NCI-H1092 (cell line): Measurements from ENCODE around the gene KRT81.
A peak's percentile ranks its signal among the peaks of the same experiment; 100 is the strongest.
"Not testable (repeated sequence)": the region's sequence is repeated elsewhere in the genome, so short reads cannot be mapped to it uniquely, and the experiment has no call there.

Experiments used
- DNase-seq: peaks from one replicate; lab custom pipeline; 2025; lab: John Stamatoyannopoulos, UW

Gene KRT81

DNA sequence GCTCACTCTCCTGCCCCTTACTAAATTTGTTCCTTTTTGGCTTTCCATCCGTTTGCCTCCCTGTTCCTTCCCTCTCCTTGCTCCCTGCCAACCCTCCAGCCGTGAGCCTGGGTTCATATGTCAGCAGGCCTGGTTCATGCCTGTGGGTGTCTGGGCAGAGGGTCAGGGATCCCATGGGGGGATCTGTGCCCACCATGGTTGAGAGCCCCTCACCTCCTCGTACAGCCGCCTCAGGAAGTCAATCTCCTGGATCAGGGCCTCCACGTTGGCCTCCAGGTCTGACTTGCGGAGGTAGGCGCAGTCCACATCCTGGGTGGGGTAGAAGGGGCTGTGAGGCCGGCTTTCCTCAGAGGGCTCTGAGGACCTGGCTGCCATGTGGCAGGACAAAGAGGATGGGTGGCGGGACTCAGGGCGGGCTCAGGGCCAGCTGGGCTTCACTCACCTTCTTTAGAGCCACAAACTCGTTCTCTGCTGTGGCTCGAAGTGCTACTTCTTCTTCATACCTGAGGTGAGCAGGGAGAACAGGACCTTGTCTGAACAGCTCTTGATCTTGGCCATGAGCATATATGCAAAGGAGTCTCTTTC, 26.2 kb upstream of the KRT81 start:
- no peak for DNase-seq

DNA sequence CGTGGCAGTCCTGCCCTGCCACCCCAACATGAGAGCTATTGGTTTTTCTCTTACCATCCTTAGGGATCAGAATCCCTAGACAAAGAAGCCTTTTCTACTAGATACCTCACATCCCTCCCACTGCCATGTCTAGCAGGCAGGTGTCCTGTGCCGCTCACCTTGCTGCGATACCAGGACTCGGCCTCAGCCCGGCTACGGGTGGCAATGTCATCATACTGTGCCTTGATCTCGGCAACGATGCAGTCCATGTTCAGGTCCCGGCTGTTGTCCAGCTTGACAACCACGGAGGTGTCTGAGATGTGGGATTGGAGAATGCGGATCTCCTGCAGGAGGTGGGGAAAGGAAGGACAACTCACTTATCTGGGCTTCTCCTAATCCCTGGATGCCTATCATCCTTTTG, 25.4 kb upstream of the KRT81 start:
- DNase-seq: no peak

DNA sequence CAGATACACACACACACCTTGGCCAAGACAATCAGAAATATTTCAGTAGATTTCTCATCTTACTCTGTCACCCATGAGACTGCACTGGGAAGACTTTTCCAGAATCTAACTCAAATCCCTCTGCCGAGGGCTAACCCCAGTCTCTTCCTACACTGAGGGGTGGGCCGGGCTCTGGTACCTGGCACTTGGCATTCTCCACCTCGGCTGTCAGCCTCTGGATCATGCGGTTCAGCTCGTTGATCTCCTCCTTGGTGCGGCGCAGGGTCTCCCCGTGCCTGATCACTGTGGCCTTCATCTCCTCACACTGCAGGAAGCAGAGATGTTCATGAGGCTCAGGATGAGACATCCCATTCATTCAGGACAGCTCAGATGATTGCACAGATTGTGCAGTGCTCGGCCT, 25.0 kb upstream of the KRT81 start:
- DNase-seq: no peak

DNA sequence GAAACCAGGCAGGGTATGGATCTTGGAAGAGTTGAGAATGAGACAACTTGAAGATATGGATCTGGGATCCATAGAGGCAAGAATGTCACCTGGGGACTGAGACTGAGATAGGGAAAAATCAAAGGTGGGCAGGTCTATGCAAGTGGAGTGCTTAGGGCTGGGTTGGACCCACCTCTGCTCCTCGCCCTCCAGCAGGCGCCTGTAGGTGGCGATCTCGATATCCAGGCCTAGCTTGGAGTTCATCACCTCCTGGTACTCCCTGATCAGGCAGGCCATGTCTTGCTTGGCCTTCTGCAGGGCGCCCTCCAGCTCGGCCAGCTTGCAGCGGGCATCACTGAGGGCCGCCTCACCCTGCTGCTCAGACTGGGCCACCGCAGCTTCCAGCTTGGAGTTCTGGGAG, 24.4 kb upstream of the KRT81 start:
- DNase-seq: not testable (repeated sequence)

DNA sequence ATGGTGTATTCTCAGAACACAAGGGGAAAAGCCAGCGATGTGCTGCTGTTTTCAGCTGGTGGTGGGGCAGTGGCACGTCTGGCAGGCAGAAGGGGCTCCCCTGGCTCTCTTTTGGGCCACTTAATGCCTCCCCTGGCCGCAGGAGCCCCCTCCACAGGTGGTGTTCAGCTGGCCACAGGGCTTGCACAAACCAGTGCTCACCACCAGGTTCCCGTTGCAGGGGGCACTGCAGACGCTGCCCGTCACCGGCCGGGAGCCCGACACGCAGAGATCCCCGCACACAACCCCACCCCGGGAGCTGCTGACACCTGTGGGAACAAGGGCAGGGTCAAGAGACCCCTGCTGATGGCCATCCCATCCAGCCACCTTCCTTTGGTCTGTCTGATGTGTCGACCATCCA, 23.2 kb upstream of the KRT81 start:
- DNase-seq: no peak

DNA sequence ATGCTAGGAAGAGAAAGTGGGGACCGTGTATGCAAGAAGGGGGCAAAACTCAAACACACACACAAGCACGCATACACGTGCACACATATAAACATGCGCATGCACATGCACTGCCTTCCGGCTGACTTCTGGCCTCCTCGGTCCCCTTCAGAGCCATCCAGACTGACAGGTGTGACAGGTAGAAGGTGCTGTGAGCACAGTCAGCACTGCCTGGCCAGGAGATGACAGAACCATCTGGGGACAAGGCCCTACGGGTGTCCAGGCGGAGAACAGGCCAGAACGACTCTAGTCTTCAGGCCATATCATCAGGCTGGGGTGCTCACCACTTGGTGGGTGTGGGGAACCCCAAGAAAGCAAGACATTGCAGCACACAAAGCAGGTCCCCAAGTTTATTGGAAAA, 22.6 kb upstream of the KRT81 start:
- DNase-seq: no peak

DNA sequence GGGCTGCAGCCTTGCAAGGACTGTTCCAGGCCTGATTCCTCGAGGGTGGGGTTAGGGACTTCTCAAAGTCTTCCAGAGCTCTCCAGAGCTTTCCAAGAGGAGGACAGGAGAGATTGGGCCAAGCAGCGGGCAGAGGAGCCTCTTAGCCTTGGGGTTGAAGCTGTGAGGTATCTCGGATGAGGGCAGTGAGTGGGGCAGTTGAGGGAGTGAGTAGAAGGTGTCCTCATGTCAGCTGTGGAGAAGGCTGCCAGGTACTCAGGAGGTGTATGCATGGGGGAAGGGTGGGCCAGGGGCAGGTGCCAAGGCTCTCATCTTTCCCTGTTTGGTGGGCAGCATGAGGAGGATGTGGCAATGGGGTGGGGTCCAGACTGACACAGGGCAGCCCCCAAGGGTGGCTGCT, 22.1 kb upstream of the KRT81 start:
- no peak for DNase-seq

DNA sequence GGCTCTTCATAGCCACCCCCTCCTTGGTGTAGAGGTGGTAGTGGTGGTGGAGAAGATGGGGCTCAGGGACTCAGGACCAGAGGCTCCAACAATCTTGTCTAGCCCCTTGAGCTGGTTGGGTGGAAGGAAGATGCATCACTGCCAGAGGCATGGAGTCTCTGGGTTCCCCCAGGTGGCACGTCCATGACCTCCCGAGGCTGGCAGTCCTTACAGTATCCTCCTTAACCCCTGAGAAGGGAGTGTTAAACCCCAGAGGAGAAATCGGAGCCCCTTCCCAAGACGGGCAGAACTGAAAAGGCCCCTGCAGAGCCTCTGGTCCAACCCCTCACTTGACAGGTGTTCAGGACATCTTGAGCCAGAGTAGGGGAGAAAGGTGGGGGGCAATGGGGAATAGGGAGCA, 20.8 kb upstream of the KRT81 start:
- DNase-seq: no peak

DNA sequence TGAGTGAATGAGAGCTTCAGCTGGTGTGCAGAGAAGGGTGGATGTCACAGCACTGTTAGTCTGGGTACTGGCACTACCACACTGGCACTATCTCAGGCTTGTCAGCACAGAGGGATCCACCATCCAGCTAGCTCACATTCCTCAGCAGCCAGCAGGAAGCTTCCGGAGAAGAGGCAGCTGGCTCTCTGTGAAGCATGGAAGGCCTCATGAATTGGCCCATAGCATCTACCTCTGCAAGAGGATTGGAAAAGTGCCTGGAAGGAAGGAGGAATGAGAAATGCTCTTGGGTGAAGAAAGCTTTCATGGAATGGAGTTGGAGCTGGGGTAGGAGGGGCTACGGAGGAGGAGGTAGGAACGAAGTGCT, 19.9 kb upstream of the KRT81 start:
- DNase-seq: no peak

DNA sequence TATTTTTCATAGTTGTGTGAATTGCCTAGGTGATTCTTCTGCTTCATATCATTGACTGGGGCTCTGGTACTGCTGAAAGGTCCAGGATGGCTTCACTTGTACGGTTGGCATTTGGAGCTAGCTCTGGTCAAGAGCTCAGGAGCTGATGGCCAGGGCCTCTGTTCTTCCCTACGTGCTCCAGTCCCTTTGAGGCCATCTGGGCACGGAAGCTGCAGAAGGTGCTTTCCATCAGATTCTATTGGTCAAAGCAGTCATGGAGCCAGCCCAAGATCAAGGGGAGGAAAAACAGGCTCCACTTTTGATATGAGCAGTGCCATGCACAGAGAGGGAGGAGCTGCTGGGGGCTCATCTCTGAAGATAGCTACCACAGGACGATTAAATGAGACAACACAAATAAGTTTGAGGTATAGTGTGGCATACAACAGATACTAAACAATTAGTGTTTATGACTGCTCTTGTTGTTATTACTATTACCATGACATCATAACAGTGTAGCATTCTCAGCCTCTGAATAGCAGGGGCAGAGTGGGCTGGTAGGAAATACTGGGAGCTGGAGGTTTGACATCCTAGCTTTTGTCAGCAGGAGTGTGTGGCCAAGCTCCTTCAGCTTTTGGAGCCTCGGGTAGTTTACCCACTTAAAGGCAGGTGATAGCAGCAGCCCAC, 19.4 kb upstream of the KRT81 start:
- DNase-seq: no peak

DNA sequence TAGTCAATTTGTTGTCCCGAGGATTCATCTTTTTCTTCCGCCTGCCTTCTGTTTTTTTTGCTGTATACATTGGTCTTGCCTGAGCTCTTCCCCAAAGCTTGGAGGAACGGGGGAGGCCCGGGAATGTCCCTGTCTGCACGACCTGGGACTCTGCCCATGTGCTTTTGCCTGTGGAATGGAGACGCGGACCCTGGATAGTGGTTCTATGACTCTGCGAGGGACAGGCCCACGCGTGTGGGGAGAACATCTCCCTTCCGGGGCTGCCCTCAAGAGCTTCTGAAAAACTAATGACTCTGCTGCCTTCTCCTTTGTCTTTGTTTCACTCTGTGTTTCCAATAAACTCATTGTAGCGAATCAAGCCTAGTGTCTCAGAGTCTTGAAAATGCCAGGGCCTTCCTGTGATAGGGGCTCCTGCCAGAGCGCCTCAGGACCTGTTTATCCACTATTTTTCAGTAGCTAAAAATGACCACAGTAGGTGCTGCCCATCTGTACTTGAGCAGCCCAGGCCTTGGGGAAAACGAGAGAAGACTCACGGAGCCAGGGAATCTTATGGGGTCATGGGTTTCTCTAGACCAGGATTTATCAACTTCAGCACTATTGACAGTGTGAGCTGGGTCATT, 17.6 kb upstream of the KRT81 start:
- DNase-seq: no peak

DNA sequence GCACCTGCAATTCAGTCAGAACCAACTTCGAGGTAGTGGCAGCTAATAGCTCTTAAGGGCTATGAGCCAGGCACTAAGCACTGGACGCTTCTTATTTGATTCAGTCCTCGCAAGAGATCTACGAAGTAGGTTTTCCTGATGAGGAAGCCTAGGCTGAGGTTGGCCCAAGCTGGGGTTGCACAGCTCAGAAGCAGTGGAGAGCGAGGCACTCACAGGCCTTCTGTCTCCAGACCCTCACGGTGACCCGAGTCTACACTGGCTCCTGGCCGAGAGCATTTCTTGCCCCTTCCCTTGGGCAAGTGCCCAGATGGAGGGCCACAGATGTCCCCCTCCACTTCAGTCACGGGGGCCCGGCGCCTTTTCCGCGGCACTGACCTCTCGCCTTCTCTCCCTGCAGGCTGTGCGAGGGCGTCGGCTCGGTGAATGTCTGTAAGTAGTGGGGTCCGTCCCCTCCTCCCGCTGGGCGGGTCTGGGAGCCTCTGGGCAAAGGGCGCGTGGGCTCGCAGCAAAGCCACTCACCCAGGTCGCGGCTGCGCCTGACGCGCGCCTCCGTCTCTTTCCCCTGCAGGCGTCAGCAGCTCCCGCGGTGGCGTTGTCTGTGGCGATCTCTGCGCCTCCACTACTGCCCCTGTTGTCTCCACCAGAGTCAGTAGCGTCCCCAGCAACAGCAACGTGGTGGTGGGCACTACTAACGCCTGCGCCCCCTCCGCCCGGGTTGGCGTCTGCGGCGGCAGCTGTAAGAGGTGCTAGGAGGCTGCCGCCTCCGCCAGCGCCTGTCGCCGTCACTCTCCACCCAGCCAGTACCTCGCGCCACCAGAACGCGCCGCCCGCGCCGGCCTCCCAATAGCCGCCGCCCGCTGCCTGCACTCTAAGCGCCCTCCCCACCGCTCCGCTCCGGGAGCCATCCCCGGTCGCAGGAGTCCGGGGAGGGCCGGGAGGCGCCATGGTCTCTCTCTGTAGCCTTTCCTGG, 16.8 kb upstream of the KRT81 start:
- peak; percentile 29 for DNase-seq

DNA sequence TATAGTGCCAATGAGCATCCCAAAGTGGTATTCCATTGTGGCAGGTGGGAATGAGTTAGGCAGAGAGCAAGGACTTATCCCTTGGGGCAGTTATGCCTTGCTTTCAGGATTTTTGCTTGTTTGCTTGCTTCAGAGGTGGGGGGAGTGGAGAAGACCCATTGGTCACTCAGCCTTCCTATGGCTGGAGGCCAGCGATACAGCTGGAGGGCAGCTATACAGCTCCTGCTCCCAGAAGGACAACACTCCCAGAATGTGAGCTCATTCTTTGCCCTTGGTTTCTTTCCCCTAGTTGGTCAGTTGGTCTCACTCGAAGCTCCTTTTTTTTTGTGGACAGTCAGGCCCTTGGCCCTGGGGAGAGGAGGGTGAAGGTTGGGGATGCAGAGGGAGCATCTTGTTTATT, 15.4 kb upstream of the KRT81 start:
- no peak for DNase-seq

DNA sequence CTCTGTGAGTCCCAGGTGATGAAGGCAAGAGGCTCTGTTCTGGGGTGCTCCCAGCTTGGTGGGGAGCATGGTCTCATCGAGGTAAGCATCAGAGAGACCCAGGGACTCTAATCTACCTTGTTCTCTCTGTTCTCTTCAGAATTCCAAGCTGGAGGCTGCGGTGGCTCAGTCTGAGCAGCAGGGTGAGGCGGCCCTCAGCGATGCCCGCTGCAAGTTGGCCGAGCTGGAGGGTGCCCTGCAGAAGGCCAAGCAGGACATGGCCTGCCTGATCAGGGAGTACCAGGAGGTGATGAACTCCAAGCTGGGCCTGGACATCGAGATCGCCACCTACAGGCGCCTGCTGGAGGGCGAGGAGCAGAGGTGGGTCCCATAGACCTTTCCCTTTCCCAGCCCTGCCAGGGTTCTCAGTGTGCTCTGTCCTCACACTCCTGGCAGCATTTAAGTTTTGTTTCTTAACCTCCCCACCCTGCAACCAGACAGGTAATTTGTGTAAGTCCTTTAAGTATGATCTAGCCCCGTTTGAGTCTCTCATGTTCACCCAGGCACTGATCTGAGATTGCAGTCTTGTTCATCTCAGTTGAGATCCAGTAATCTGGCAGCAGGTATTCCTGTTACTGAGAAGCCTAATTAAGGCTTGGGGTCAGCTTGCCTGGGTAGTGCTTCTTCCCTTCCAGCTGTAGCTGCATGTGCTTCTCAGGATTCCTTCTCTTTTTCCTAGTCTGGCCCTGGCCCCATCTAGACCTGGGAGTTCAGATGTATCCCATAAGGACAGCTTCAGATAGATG, 14.8 kb upstream of the KRT81 start:
- DNase-seq: no peak

DNA sequence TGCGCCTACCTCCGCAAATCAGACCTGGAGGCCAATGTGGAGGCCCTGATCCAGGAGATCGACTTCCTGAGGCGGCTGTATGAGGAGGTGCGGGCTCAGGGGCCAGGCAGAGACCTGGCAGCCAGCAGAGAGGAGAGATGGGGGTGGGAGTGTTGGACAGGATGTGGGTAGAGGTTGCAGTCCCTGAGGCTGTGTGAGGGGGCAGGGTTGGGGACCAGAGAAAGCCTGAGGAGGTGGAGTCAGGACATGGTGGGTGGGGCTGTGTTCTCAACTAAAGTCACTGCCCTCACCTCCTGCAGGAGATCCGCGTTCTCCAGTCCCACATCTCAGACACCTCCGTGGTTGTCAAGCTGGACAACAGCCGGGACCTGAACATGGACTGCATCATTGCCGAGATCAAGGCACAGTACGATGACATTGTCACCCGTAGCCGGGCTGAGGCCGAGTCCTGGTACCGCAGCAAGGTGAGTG, 13.6 kb upstream of the KRT81 start:
- not testable (repeated sequence) for DNase-seq

DNA sequence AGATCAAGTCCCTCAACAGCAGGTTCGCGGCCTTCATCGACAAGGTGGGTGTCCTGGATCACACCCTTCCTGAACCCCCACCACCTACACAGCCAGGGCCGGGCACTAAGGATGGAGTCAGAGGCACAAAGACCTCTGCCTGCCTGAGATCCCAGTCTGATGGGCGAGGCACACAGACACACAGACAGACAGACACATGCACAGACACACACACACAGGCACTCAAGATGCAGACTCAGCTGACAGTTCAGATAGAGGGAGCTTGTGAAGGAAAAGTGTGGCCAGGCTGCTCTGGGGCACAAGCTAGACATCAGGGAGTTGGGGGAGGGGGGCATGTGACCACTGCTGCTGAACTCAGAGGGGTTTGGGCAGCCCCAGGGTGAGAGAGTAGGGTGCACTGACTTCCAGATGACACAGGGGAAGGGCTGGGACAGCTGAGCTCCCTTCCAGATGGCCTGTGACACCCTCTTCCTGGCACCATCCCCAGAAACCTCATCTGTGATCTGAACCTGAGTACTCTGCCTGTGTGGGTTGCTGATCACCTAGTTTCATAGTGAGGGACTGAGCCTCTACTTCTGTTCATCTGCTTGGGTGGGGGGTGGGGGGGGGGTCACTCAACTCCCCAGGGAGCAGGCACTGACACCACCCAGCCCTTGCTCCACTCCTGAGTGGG, 11.0 kb upstream of the KRT81 start:
- not testable (repeated sequence) for DNase-seq

DNA sequence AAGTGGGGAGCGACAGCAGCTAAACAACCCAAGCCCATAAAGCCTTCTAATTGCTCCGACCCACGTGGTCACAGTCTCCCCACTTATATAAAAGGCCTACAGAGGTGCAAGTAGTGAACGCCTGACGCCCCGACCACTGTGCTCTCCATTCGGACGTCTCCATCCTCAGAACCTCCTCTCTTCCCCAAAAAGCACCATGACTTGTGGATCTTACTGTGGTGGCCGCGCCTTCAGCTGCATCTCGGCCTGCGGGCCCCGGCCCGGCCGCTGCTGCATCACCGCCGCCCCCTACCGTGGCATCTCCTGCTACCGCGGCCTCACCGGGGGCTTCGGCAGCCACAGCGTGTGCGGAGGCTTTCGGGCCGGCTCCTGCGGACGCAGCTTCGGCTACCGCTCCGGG, 10.4 kb upstream of the KRT81 start:
- DNase-seq: not testable (repeated sequence)

DNA sequence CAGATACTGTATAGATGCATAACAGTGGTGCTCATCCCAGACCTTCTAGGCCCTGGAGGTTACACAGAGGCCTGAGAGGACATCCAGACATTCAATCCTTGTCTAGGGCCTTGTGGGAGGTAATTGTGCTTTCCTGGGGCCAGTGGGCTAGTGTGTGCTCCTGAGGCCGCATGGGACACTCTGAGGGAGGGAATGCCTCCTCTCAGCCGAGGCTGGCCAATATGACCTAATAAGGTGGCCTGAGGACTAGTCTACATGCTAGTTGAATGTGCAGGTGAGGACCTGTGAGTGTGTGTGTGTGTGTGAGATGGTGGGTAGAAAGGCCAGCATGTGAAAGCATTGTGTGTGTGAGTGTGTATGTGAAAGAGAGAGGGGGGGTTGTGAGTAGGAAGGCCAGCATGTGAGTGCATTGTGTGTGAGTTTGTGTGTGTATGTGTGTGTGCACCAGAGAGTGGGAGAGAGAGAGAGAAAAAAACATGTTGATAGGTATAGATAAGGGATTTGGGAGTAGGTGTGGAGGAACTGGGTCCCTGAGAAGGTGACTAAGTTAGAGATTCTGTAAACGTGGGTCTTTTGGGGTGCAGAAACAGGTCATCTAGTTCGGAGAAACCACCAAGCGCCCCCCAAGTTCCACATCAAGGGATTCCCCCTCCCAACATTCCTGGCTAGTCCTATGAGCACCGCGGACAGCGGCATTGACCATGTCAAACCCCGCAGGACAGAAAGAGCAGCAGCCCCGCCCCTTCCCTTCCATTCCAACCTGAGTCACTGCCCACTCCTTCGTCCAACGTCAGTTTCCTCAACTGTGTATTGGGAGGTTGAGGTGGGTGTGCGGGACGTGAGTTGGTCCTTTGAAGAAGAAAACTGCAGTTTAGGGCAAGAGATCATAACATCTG, 9.7 kb upstream of the KRT81 start:
- DNase-seq: no peak

DNA sequence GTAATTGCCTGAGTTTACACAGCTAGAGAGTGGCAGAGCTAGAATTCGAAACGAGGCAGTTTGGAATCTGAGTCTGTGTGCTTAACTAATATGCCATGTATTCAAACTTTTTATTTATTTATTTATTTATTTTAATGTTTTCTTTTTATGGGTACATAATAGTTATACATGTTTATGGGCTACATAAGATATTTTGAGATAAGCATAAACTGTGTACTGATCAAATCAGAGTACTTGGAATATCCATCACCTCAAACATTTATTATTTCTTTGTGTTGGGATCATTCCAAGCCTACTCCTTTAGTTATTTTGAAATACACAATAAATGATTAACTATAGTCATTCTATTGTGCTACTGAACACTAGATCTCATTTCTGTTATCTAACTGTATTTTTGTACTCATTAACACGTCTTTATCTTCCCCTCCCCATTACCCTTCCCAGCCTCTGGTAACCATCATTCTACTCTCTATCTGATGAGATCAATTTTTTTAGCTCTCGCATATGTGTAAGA, 7.4 kb upstream of the KRT81 start:
- no peak for DNase-seq
